ENCODE results near the gene EGF. TPM values are rescaled to one million over a fixed set of nuclear protein-coding genes. Genes with fewer than 3 reads are reported as not detected.

EGF gene
- polyA plus RNA-seq, 1 donor from 2014 or later: not detected

- no peak overlapping the region for H2AFZ ChIP-seq (ENCODE audit: low read depth, low read length)
- no peak overlapping the region for H3K9ac ChIP-seq (ENCODE audit: low read length)
- no peaks in the 10 kb centered on the region for H3K27me3 ChIP-seq (ENCODE audit: insufficient read depth, low read depth, low read length)
- H3K4me3 ChIP-seq (ENCODE audit: low read length): no peak overlapping the region
- TF ChIP-seq SMC3 (conservative IDR thresholded peaks at IDR 0.05; ENCODE audit: poor library complexity) (no peak), POLR2AphosphoS5 (IDR thresholded peaks at IDR 0.05) (no peak), EP300 (conservative IDR thresholded peaks at IDR 0.05; ENCODE audit: poor library complexity, severe bottlenecking) (no peak), EZH2 (IDR thresholded peaks at IDR 0.05; ENCODE audit: borderline replicate concordance, insufficient read depth, low read length, poor library complexity, severe bottlenecking) (no peak), TAF1 (IDR thresholded peaks at IDR 0.05; ENCODE audit: low read depth) (no peak), CTCF (IDR thresholded peaks at IDR 0.05; ENCODE audit: poor library complexity, severe bottlenecking) (no peak), MXI1 (conservative IDR thresholded peaks at IDR 0.05; ENCODE audit: poor library complexity, severe bottlenecking) (no peak), REST (IDR thresholded peaks at IDR 0.05; ENCODE audit: borderline replicate concordance) (no peak), RAD21 (conservative IDR thresholded peaks at IDR 0.05) (no peak)
- H4K20me1 ChIP-seq (ENCODE audit: insufficient read depth): no peaks in the 10 kb centered on the region
- no peaks in the 10 kb centered on the region for H3K9me3 ChIP-seq (ENCODE audit: low read length)
- H3K79me2 ChIP-seq (replicated peaks; ENCODE audit: insufficient read depth, low read length): no peaks in the 10 kb centered on the region
- H3K27ac ChIP-seq (ENCODE audit: low read length): no peak overlapping the region
- no peak overlapping the region for H3K4me2 ChIP-seq (ENCODE audit: low read length)
- H3K9me2 ChIP-seq (ENCODE audit: insufficient read depth, low read length): no peaks in the 10 kb centered on the region
- H3F3A ChIP-seq (ENCODE audit: insufficient read depth, low read length, poor library complexity, severe bottlenecking): no peaks in the 10 kb centered on the region
- H3K36me3 ChIP-seq (ENCODE audit: insufficient read depth, low read length): no peaks in the 10 kb centered on the region
Measured at GRCh38 chr4:109872950-109873656, 39.6 kb upstream of the EGF start.

GRCh38 chr4:109873791-109874514 lies 38.7 kb upstream of the EGF start:
- Histone ChIP-seq H3K27ac (ENCODE audit: low read length) (no peak overlapping the region), H3F3A (ENCODE audit: insufficient read depth, low read length, poor library complexity, severe bottlenecking) (no peaks in the 10 kb centered on the region), H3K4me3 (ENCODE audit: low read length) (no peak overlapping the region), H3K79me2 (replicated peaks; ENCODE audit: insufficient read depth, low read length) (no peaks in the 10 kb centered on the region), H2AFZ (ENCODE audit: low read depth, low read length) (no peak overlapping the region), H3K27me3 (ENCODE audit: insufficient read depth, low read depth, low read length) (no peaks in the 10 kb centered on the region), H3K9ac (ENCODE audit: low read length) (no peak overlapping the region), H3K36me3 (ENCODE audit: insufficient read depth, low read length) (no peaks in the 10 kb centered on the region), H4K20me1 (ENCODE audit: insufficient read depth) (no peaks in the 10 kb centered on the region), H3K9me3 (ENCODE audit: low read length) (no peaks in the 10 kb centered on the region), H3K9me2 (ENCODE audit: insufficient read depth, low read length) (no peaks in the 10 kb centered on the region), H3K4me2 (ENCODE audit: low read length) (no peak overlapping the region)
- TF ChIP-seq RAD21 (conservative IDR thresholded peaks at IDR 0.05): no peak
- no peak for TF ChIP-seq EZH2 (IDR thresholded peaks at IDR 0.05; ENCODE audit: borderline replicate concordance, insufficient read depth, low read length, poor library complexity, severe bottlenecking)
- TF ChIP-seq POLR2AphosphoS5 (IDR thresholded peaks at IDR 0.05): no peak
- TF ChIP-seq EP300 (conservative IDR thresholded peaks at IDR 0.05; ENCODE audit: poor library complexity, severe bottlenecking): no peak
- TF ChIP-seq REST (IDR thresholded peaks at IDR 0.05; ENCODE audit: borderline replicate concordance): no peak
- TF ChIP-seq CTCF (IDR thresholded peaks at IDR 0.05; ENCODE audit: poor library complexity, severe bottlenecking): no peak
- TF ChIP-seq MXI1 (conservative IDR thresholded peaks at IDR 0.05; ENCODE audit: poor library complexity, severe bottlenecking): no peak
- TF ChIP-seq SMC3 (conservative IDR thresholded peaks at IDR 0.05; ENCODE audit: poor library complexity): no peak
- TF ChIP-seq TAF1 (IDR thresholded peaks at IDR 0.05; ENCODE audit: low read depth): no peak
